Measurements from ENCODE around the gene ATG16L1. TPM values are rescaled to one million over a fixed set of nuclear protein-coding genes. Genes with fewer than 3 reads are reported as not detected.

The ATG16L1 gene
- total RNA-seq, 1 experiment from 2014 or later = 52.3 TPM

DNA sequence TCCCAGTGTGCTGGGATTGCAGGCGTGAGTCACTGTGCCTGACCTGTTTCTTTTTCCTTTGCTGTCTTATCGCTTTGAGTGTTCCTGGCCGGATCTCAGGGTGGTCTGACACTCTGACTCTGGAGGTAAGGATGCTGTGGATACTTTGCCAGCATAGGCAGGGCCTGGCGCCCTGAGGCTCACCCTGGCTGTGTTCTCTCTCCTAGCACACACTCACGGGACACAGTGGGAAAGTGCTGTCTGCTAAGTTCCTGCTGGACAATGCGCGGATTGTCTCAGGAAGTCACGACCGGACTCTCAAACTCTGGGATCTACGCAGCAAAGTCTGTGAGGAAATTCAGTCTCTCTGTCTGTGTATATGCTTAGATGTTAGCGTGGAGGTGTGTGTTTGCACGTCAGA is 38.2 kb downstream of the ATG16L1 start:
- BruUV-seq (replicated peaks) = no TSS peak
- intact Hi-C loops (cut with micrococcal nuclease; ENCODE audit: unreplicated experiment) = no loop called here

DNA sequence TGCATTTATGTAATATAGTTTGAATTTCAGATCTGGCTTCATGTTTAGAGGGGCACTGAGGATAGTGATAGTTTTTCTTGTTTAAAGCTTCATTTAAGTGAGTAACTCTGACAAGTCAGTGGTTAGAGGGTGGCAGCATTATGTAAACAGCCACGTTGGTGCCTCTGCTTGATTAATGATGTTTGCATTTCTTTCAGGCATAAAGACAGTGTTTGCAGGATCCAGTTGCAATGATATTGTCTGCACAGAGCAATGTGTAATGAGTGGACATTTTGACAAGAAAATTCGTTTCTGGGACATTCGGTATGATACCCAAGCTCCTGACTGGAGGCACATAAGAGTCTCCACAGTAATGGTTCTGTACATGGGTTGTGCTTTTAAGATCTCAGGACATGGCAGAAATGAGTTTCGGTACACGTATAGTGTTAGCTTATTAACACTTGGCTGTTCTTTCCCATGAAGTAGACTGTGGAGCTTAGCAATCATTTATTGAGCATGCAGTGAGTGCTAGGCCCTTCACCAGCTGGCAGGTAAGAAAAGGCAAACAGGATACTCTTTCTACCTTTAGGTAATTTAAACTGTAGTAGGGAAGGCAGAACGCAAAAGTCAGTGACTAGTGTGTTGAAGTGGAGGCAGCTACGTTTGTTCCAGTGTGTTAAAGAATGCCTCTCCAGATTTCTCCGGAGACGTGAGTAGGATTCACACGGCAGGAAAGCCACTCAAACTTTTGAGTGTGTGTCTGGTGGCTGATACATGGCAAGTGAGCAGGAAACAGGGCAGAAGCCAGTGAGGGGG is 38.8 kb downstream of the ATG16L1 start:
- ChIA-PET POLR2A (no interaction called here), CTCF (no interaction called here)
- Histone ChIP-seq H3K4me1 (ENCODE audit: control insufficient read depth, insufficient read depth, low read length) (no peaks in the 10 kb centered on the region), H3K27ac (ENCODE audit: low read length) (no peak overlapping the region; the same call in 1 of the 2 replicates), H3K4me3 (ENCODE audit: low read depth in 2 of 2, low read length in 2 of 2) (no peak overlapping the region), H3K27me3 (ENCODE audit: control insufficient read depth, insufficient read depth, low read length) (no peaks in the 10 kb centered on the region), H3K36me3 (ENCODE audit: control insufficient read depth, insufficient read depth, low read length) (peaks cover 24% of the 10 kb centered on the region), H3K9me3 (ENCODE audit: control insufficient read depth, insufficient read depth, low read depth, low read length) (no peaks in the 10 kb centered on the region)
- no peak for ATAC-seq
- no peak for DNase-seq (ENCODE audit: low read depth, low spot score)
- no TSS peak for BruUV-seq (replicated peaks)
- in situ Hi-C loops (cut with HindIII; ENCODE audit: low pct_unique_long_range_greater_than_20kb, low sequenced_read_pairs) = no loop called here
- TF ChIP-seq POLR2AphosphoS5 (IDR thresholded peaks at IDR 0.05; ENCODE audit: low read depth, low read length) (no peak), SIN3A (IDR thresholded peaks at IDR 0.05; ENCODE audit: borderline replicate concordance, insufficient read depth, low read depth, low read length) (no peak)
- intact Hi-C loops (cut with micrococcal nuclease; ENCODE audit: unreplicated experiment) = no loop called here

More for the DNA sequence above, 38.2 kb downstream of the ATG16L1 start:
- Histone ChIP-seq H3K27ac (ENCODE audit: low read length) (no peak overlapping the region), H3K9me3 (ENCODE audit: control insufficient read depth, insufficient read depth, low read depth, low read length) (no peaks in the 10 kb centered on the region), H3K4me1 (ENCODE audit: control insufficient read depth, insufficient read depth, low read length) (no peaks in the 10 kb centered on the region), H3K36me3 (ENCODE audit: control insufficient read depth, insufficient read depth, low read length) (peaks cover 28% of the 10 kb centered on the region), H3K4me3 (ENCODE audit: low read depth in 2 of 2, low read length in 2 of 2) (no peak overlapping the region), H3K27me3 (ENCODE audit: control insufficient read depth, insufficient read depth, low read length) (no peaks in the 10 kb centered on the region)
- ATAC-seq (no peak), DNase-seq (ENCODE audit: low read depth, low spot score) (no peak)
- POLR2A ChIA-PET = no interaction called here
- CTCF ChIA-PET = no interaction called here
- TF ChIP-seq CTCF (IDR thresholded peaks at IDR 0.05) (no peak), POLR2AphosphoS5 (IDR thresholded peaks at IDR 0.05; ENCODE audit: low read depth, low read length) (no peak)
- in situ Hi-C loops (cut with HindIII; ENCODE audit: low pct_unique_long_range_greater_than_20kb, low sequenced_read_pairs) = no loop called here

DNA sequence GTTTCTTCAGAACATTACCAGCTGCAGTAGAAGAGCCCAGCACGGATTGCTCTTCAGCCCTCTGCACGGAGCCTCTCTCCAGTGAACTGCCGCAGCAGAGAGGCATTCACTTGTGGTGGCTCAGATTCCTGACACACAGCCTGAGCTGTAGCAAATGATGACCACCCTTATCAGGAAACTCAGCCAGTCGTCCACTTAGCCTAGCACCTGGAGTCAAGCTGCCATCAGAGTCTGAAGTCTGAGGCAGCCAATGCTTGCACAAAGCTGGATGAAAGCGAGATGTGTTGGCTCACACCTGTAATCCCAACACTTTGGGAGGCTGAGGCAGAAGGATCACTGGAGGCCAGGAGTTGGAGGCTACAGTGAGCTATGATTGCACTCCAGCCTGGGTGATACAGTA is 44.4 kb downstream of the ATG16L1 start:
- Histone ChIP-seq H3K4me3 (ENCODE audit: low read depth in 2 of 2, low read length in 2 of 2) (no peak overlapping the region), H3K36me3 (ENCODE audit: control insufficient read depth, insufficient read depth, low read length) (peaks cover 15% of the 10 kb centered on the region), H3K4me1 (ENCODE audit: control insufficient read depth, insufficient read depth, low read length) (no peaks in the 10 kb centered on the region; the same call in 1 of the 2 replicates), H3K27me3 (ENCODE audit: control insufficient read depth, insufficient read depth, low read length) (no peaks in the 10 kb centered on the region), H3K9me3 (ENCODE audit: control insufficient read depth, insufficient read depth, low read depth, low read length) (no peaks in the 10 kb centered on the region), H3K27ac (ENCODE audit: low read length) (no peak overlapping the region)
- BruUV-seq (replicated peaks) = no TSS peak
- in situ Hi-C loops (cut with HindIII; ENCODE audit: low pct_unique_long_range_greater_than_20kb, low sequenced_read_pairs) = no loop called here
- intact Hi-C loops (cut with micrococcal nuclease; ENCODE audit: unreplicated experiment) = no loop called here
- CTCF ChIA-PET = interaction anchor here (0.5 kb wide), 1 partner anchor 1844 kb away, joined by 15 read pairs; no protein-coding TSS in a partner anchor
- TF ChIP-seq, protein P1, sequence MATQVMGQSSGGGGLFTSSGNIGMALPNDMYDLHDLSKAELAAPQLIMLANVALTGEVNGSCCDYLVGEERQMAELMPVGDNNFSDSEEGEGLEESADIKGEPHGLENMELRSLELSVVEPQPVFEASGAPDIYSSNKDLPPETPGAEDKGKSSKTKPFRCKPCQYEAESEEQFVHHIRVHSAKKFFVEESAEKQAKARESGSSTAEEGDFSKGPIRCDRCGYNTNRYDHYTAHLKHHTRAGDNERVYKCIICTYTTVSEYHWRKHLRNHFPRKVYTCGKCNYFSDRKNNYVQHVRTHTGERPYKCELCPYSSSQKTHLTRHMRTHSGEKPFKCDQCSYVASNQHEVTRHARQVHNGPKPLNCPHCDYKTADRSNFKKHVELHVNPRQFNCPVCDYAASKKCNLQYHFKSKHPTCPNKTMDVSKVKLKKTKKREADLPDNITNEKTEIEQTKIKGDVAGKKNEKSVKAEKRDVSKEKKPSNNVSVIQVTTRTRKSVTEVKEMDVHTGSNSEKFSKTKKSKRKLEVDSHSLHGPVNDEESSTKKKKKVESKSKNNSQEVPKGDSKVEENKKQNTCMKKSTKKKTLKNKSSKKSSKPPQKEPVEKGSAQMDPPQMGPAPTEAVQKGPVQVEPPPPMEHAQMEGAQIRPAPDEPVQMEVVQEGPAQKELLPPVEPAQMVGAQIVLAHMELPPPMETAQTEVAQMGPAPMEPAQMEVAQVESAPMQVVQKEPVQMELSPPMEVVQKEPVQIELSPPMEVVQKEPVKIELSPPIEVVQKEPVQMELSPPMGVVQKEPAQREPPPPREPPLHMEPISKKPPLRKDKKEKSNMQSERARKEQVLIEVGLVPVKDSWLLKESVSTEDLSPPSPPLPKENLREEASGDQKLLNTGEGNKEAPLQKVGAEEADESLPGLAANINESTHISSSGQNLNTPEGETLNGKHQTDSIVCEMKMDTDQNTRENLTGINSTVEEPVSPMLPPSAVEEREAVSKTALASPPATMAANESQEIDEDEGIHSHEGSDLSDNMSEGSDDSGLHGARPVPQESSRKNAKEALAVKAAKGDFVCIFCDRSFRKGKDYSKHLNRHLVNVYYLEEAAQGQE (IDR thresholded peaks at IDR 0.05; ENCODE audit: insufficient read depth in 1 of 2, low read depth in 2 of 2, low read length in 1 of 2) = no peak
- TF ChIP-seq SIN3A (IDR thresholded peaks at IDR 0.05; ENCODE audit: borderline replicate concordance, insufficient read depth, low read depth, low read length) (no peak), POLR2AphosphoS5 (IDR thresholded peaks at IDR 0.05; ENCODE audit: low read depth, low read length) (no peak), CTCF (IDR thresholded peaks at IDR 0.05) (no peak), TCF7L2 (IDR thresholded peaks at IDR 0.05; ENCODE audit: low read depth, low read length) (no peak)
- POLR2A ChIA-PET = interaction anchor here (0.6 kb wide), 1 partner anchor 16 kb away, joined by 3 read pairs; no protein-coding TSS in a partner anchor
- ATAC-seq = no peak
- no peak for DNase-seq (ENCODE audit: low read depth, low spot score)
